ENCODE data around the gene VARS2. TPM values are rescaled to one million over a fixed set of nuclear protein-coding genes. Genes with fewer than 3 reads are reported as not detected.

Gene VARS2
- total and polyA plus RNA-seq, 5 donors from 2014 or later: 12.9 to 20.7 (median 17.6) TPM

GRCh38 chr6:30882204-30882758 lies 31.8 kb upstream of the VARS2 start:
- Mint-ChIP-seq H3K9me3 (peaks cover 0 to 2% (median 0%) of the 10 kb centered on the region in 7 donors), H3K4me3 (no peak overlapping the region), H3K36me3 (no peaks in the 10 kb centered on the region), H3K27ac (peak overlapping the region in 2 of 3 donors; percentile 36 to 83), H3K27me3 (peaks cover 23% of the 10 kb centered on the region), H3K4me1 (peaks cover 0 to 49% (median 23%) of the 10 kb centered on the region in 4 donors)
- Histone ChIP-seq H3K27ac (ENCODE audit: insufficient read depth, low read length, poor library complexity, severe bottlenecking) (no peak overlapping the region), H3K36me3 (ENCODE audit: control insufficient read depth, insufficient read depth, low read length) (no peaks in the 10 kb centered on the region), H3K9me3 (ENCODE audit: control insufficient read depth in 2 of 2, low read length in 2 of 2) (no peaks in the 10 kb centered on the region), H3K4me3 (ENCODE audit: low read depth, low read length) (no peak overlapping the region), H3K4me1 (ENCODE audit: control insufficient read depth, insufficient read depth, low read length, poor library complexity, severe bottlenecking) (peaks cover 40% of the 10 kb centered on the region), H3K27me3 (ENCODE audit: control insufficient read depth, insufficient read depth, low read length) (peaks cover 5% of the 10 kb centered on the region)
- no peak for ATAC-seq (ENCODE audit: low read depth in 2 of 2)
- DNase-seq: no peak

- Histone ChIP-seq H3K4me3 (ENCODE audit: low read depth, low read length) (no peak overlapping the region), H3K27me3 (ENCODE audit: control insufficient read depth, insufficient read depth, low read length) (peaks cover 5% of the 10 kb centered on the region), H3K27ac (ENCODE audit: insufficient read depth, low read length, poor library complexity, severe bottlenecking) (peak overlapping the region; percentile 14), H3K4me1 (ENCODE audit: control insufficient read depth, insufficient read depth, low read length, poor library complexity, severe bottlenecking) (peaks cover 33% of the 10 kb centered on the region), H3K9me3 (ENCODE audit: control insufficient read depth in 2 of 2, low read length in 2 of 2) (no peaks in the 10 kb centered on the region), H3K36me3 (ENCODE audit: control insufficient read depth, insufficient read depth, low read length) (no peaks in the 10 kb centered on the region)
- Mint-ChIP-seq H3K27ac (peak overlapping the region; percentile 67 to 90 (median 86)), H3K9me3 (peaks cover 0 to 2% (median 0%) of the 10 kb centered on the region in 7 donors), H3K36me3 (no peaks in the 10 kb centered on the region), H3K27me3 (peaks cover 23% of the 10 kb centered on the region), H3K4me1 (peaks cover 0 to 43% (median 18%) of the 10 kb centered on the region in 4 donors), H3K4me3 (peak overlapping the region; percentile 62 to 90 (median 83))
- ATAC-seq (ENCODE audit: low read depth in 2 of 2): peak in 1 of 2 donors; percentile 39
- peak in 1 of 3 donors; percentile 26 for DNase-seq
Measured at GRCh38 chr6:30882759-30883684, 31.0 kb upstream of the VARS2 start.

- H3K36me3 ChIP-seq (ENCODE audit: control insufficient read depth, insufficient read depth, low read length): no peaks in the 10 kb centered on the region
- H3K4me1 ChIP-seq (ENCODE audit: control insufficient read depth, insufficient read depth, low read length, poor library complexity, severe bottlenecking): peaks cover 31% of the 10 kb centered on the region
- H3K9me3 ChIP-seq (ENCODE audit: control insufficient read depth in 2 of 2, low read length in 2 of 2): no peaks in the 10 kb centered on the region
- H3K27ac ChIP-seq (ENCODE audit: insufficient read depth, low read length, poor library complexity, severe bottlenecking): peak within 1 kb of the TSS; percentile 14
- Mint-ChIP-seq H3K27ac (peak within 1 kb of the TSS; percentile 86 to 95 (median 90)), H3K4me1 (peaks cover 0 to 40% (median 14%) of the 10 kb centered on the region in 4 donors), H3K27me3 (peaks cover 23% of the 10 kb centered on the region), H3K36me3 (no peaks in the 10 kb centered on the region), H3K4me3 (peak within 1 kb of the TSS; percentile 74 to 92 (median 87)), H3K9me3 (peaks cover 0 to 2% (median 0%) of the 10 kb centered on the region in 7 donors)
- ATAC-seq (ENCODE audit: low read depth in 2 of 2) (peak; percentile 55 to 57), DNase-seq (peak in 2 of 3 donors; percentile 45 to 46)
- peak within 1 kb of the TSS; percentile 48 for H3K4me3 ChIP-seq (ENCODE audit: low read depth, low read length)
- peaks cover 5% of the 10 kb centered on the region for H3K27me3 ChIP-seq (ENCODE audit: control insufficient read depth, insufficient read depth, low read length)
Measured at GRCh38 chr6:30883685-30884520, 30.1 kb upstream of the VARS2 start, which contains the start of gene DDR1. TSS of gene DDR1 (plus strand) at chr6:30884519. CDS start at chr6:30888730, 4,211 bp downstream.

GRCh38 chr6:30884521-30885480 lies 29.2 kb upstream of the VARS2 start:
- peaks cover 26% of the 10 kb centered on the region for H3K27me3 Mint-ChIP-seq
- peaks cover 0 to 40% (median 14%) of the 10 kb centered on the region in 4 donors for H3K4me1 Mint-ChIP-seq
- H3K27ac Mint-ChIP-seq: peak overlapping the region; percentile 78 to 87 (median 80)
- no peaks in the 10 kb centered on the region for H3K9me3 ChIP-seq (ENCODE audit: control insufficient read depth in 2 of 2, low read length in 2 of 2)
- peaks cover 31% of the 10 kb centered on the region for H3K4me1 ChIP-seq (ENCODE audit: control insufficient read depth, insufficient read depth, low read length, poor library complexity, severe bottlenecking)
- H3K4me3 ChIP-seq (ENCODE audit: low read depth, low read length): peak overlapping the region; percentile 48
- peaks cover 3% of the 10 kb centered on the region for H3K36me3 Mint-ChIP-seq
- H3K9me3 Mint-ChIP-seq: peaks cover 0 to 2% (median 0%) of the 10 kb centered on the region in 7 donors
- H3K36me3 ChIP-seq (ENCODE audit: control insufficient read depth, insufficient read depth, low read length): peaks cover 3% of the 10 kb centered on the region
- peaks cover 5% of the 10 kb centered on the region for H3K27me3 ChIP-seq (ENCODE audit: control insufficient read depth, insufficient read depth, low read length)
- DNase-seq (peak; percentile 13 to 35 (median 34)), ATAC-seq (ENCODE audit: low read depth in 2 of 2) (peak; percentile 35)
- H3K4me3 Mint-ChIP-seq: peak overlapping the region; percentile 74 to 92 (median 86)
- H3K27ac ChIP-seq (ENCODE audit: insufficient read depth, low read length, poor library complexity, severe bottlenecking): no peak overlapping the region

- Histone ChIP-seq H3K27me3 (ENCODE audit: control insufficient read depth, insufficient read depth, low read length) (peaks cover 5% of the 10 kb centered on the region), H3K9me3 (ENCODE audit: control insufficient read depth in 2 of 2, low read length in 2 of 2) (no peaks in the 10 kb centered on the region), H3K27ac (ENCODE audit: insufficient read depth, low read length, poor library complexity, severe bottlenecking) (no peak overlapping the region), H3K4me1 (ENCODE audit: control insufficient read depth, insufficient read depth, low read length, poor library complexity, severe bottlenecking) (peaks cover 31% of the 10 kb centered on the region), H3K36me3 (ENCODE audit: control insufficient read depth, insufficient read depth, low read length) (peaks cover 3% of the 10 kb centered on the region), H3K4me3 (ENCODE audit: low read depth, low read length) (peak overlapping the region; percentile 43)
- Mint-ChIP-seq H3K4me3 (peak overlapping the region; percentile 74 to 92 (median 79)), H3K9me3 (peaks cover 0 to 2% (median 0%) of the 10 kb centered on the region in 7 donors), H3K36me3 (peaks cover 10% of the 10 kb centered on the region), H3K4me1 (peaks cover 0 to 40% (median 13%) of the 10 kb centered on the region in 4 donors), H3K27me3 (peaks cover 26% of the 10 kb centered on the region), H3K27ac (peak overlapping the region; percentile 78 to 87 (median 80))
- DNase-seq: no peak
- no peak for ATAC-seq (ENCODE audit: low read depth in 2 of 2)
Measured at GRCh38 chr6:30885481-30885998, 28.5 kb upstream of the VARS2 start.

- no peak overlapping the region for H3K4me3 ChIP-seq (ENCODE audit: low read depth, low read length)
- peak overlapping the region; percentile 74 to 92 (median 79) for H3K4me3 Mint-ChIP-seq
- H3K27me3 ChIP-seq (ENCODE audit: control insufficient read depth, insufficient read depth, low read length): peaks cover 5% of the 10 kb centered on the region
- ATAC-seq (ENCODE audit: low read depth in 2 of 2) (peak; percentile 31 to 54), DNase-seq (peak in 1 of 3 donors; percentile 30)
- H3K27me3 Mint-ChIP-seq: peaks cover 24% of the 10 kb centered on the region
- H3K4me1 ChIP-seq (ENCODE audit: control insufficient read depth, insufficient read depth, low read length, poor library complexity, severe bottlenecking): peaks cover 31% of the 10 kb centered on the region
- H3K9me3 Mint-ChIP-seq: peaks cover 0 to 2% (median 0%) of the 10 kb centered on the region in 7 donors
- no peak overlapping the region for H3K27ac ChIP-seq (ENCODE audit: insufficient read depth, low read length, poor library complexity, severe bottlenecking)
- H3K4me1 Mint-ChIP-seq: peaks cover 0 to 39% (median 12%) of the 10 kb centered on the region in 4 donors
- H3K27ac Mint-ChIP-seq: peak overlapping the region; percentile 78 to 87 (median 80)
- H3K36me3 Mint-ChIP-seq: peaks cover 10% of the 10 kb centered on the region
- H3K36me3 ChIP-seq (ENCODE audit: control insufficient read depth, insufficient read depth, low read length): peaks cover 3% of the 10 kb centered on the region
- H3K9me3 ChIP-seq (ENCODE audit: control insufficient read depth in 2 of 2, low read length in 2 of 2): no peaks in the 10 kb centered on the region
Measured at GRCh38 chr6:30885999-30886896, 27.8 kb upstream of the VARS2 start.
